Measurements from ENCODE around the gene TCTN1. TPM values are rescaled to one million over a fixed set of nuclear protein-coding genes. Genes with fewer than 3 reads are reported as not detected.
A peak's percentile ranks its signal among the peaks of the same experiment; 100 is the strongest.
"Not testable (repeated sequence)": the region's sequence is repeated elsewhere in the genome, so short reads cannot be mapped to it uniquely, and the experiment has no call there.

TCTN1 gene
- total RNA-seq, 4 donors from 2014 or later = 45.0 to 71.2 (median 64.5) TPM

GRCh38 chr12:110597885-110598284, 16.0 kb upstream of the TCTN1 start:
- Histone ChIP-seq H3K27ac (no peak overlapping the region), H3K9me3 (no peaks in the 10 kb centered on the region), H3K27me3 (no peaks in the 10 kb centered on the region), H3K4me3 (no peak overlapping the region), H3K4me1 (peaks cover 0 to 4% (median 0%) of the 10 kb centered on the region in 4 donors), H3K36me3 (no peaks in the 10 kb centered on the region)
- DNase-seq (ENCODE audit: low spot score in 2 of 2) = no peak
- 65 to 81% methylated on average over 1 of the region's 1 CpG for WGBS, 2 donors
- no peak for TF ChIP-seq CTCF (IDR thresholded peaks at IDR 0.05)
- TF ChIP-seq EP300 (IDR thresholded peaks at IDR 0.05) = no peak
- no peak for TF ChIP-seq POLR2A (IDR thresholded peaks at IDR 0.05)

GRCh38 chr12:110599334-110599733, 14.6 kb upstream of the TCTN1 start:
- TF ChIP-seq POLR2A (IDR thresholded peaks at IDR 0.05) (no peak), EP300 (IDR thresholded peaks at IDR 0.05) (no peak), CTCF (IDR thresholded peaks at IDR 0.05) (no peak)
- DNase-seq (ENCODE audit: low spot score in 2 of 2) = no peak
- H3K9me3 ChIP-seq = no peaks in the 10 kb centered on the region
- H3K4me1 ChIP-seq = peaks cover 0 to 4% (median 0%) of the 10 kb centered on the region in 4 donors
- no peaks in the 10 kb centered on the region for H3K27me3 ChIP-seq
- no peak overlapping the region for H3K27ac ChIP-seq
- 73 to 80% methylated on average over 4 of the region's 4 CpGs for WGBS, 2 donors
- no peak overlapping the region for H3K4me3 ChIP-seq
- H3K36me3 ChIP-seq = no peaks in the 10 kb centered on the region

- no peaks in the 10 kb centered on the region for H3K27me3 ChIP-seq
- 39 to 46% methylated on average over 4 of the region's 4 CpGs for WGBS, 2 donors
These were observed 13.7 kb upstream of the TCTN1 start for GRCh38 chr12:110600254-110600653.

GRCh38 chr12:110602085-110602814, 11.7 kb upstream of the TCTN1 start:
- not testable (repeated sequence) for H3K27me3 ChIP-seq, H3K27ac ChIP-seq, H3K4me3 ChIP-seq, H3K9me3 ChIP-seq, H3K4me1 ChIP-seq, H3K36me3 ChIP-seq
- peak; percentile 48 to 78 (median 63) for TF ChIP-seq CTCF (IDR thresholded peaks at IDR 0.05)
- DNase-seq (ENCODE audit: low spot score in 2 of 2) = peak in 1 of 2 donors; percentile 47
- 64% methylated on average over 14 of the region's 14 CpGs for WGBS, 2 donors

More at GRCh38 chr12:110600254-110600653, 13.7 kb upstream of the TCTN1 start:
- Histone ChIP-seq H3K27ac (peak overlapping the region in 2 of 4 donors; percentile 8 to 40), H3K9me3 (no peaks in the 10 kb centered on the region), H3K4me1 (peaks cover 0 to 4% (median 0%) of the 10 kb centered on the region in 4 donors), H3K36me3 (no peaks in the 10 kb centered on the region), H3K4me3 (no peak overlapping the region)
- no peak for DNase-seq (ENCODE audit: low spot score in 2 of 2)
- TF ChIP-seq POLR2A (IDR thresholded peaks at IDR 0.05) (no peak), EP300 (IDR thresholded peaks at IDR 0.05) (no peak), CTCF (IDR thresholded peaks at IDR 0.05) (peak; percentile 12 to 78 (median 40))

- peak overlapping the region in 3 of 4 donors; percentile 57 to 73 (median 59) for H3K27ac ChIP-seq
- H3K36me3 ChIP-seq = no peaks in the 10 kb centered on the region
- no peaks in the 10 kb centered on the region for H3K27me3 ChIP-seq
- no peak for DNase-seq (ENCODE audit: low spot score in 2 of 2)
- H3K9me3 ChIP-seq = no peaks in the 10 kb centered on the region
- peak overlapping the region in 2 of 4 donors; percentile 1 to 15 for H3K4me3 ChIP-seq
- no peaks in the 10 kb centered on the region for H3K4me1 ChIP-seq
- 87 to 89% methylated on average over 8 of the region's 8 CpGs for WGBS, 2 donors
- TF ChIP-seq CTCF (IDR thresholded peaks at IDR 0.05) (no peak), POLR2A (IDR thresholded peaks at IDR 0.05) (no peak), EP300 (IDR thresholded peaks at IDR 0.05) (no peak)
These were observed 7.7 kb upstream of the TCTN1 start for GRCh38 chr12:110606253-110606611.

Data from tibial nerve (tissue), 4 donors.